Spleen (tissue), 11 donors: ENCODE results near the gene ZNF544. TPM values are rescaled to one million over a fixed set of nuclear protein-coding genes. Genes with fewer than 3 reads are reported as not detected.

Experiments used
- DNase-seq: peaks from one replicate; pipeline ENCODE4 v3.0.0-alpha.2; 2020
- H3K27ac ChIP-seq, 8 donors: fragments of 200-600 bp; sonication (generic) in 7 of 8; 1 replicate in 4 of 8; 2 replicates in 4 of 8; pipeline versions ENCODE4 v1.5.0 to v1.8.0; 2016 to 2021; ENCODE audit warnings: inconsistent platforms in 4 of 8, mild to moderate bottlenecking in 4 of 8, moderate library complexity in 1 of 8
- H3K27me3 ChIP-seq, 7 donors: fragments of 200-600 bp; sonication (generic) in 6 of 7; replicated peaks in 1 of 7; 1 replicate in 4 of 7; 2 replicates in 3 of 7; pipeline versions ENCODE4 v1.5.0 to v1.8.0; 2016 to 2021; ENCODE audit warnings: inconsistent platforms in 3 of 7, mild to moderate bottlenecking in 1 of 7
- H3K36me3 ChIP-seq, 6 donors: fragments of 200-600 bp; sonication (generic) in 5 of 6; 1 replicate in 4 of 6; 2 replicates in 2 of 6; pipeline versions ENCODE4 v1.5.0 to v1.8.0; 2016 to 2021; ENCODE audit warnings: inconsistent platforms in 2 of 6
- H3K4me1 ChIP-seq, 6 donors: fragments of 200-600 bp; sonication (generic) in 5 of 6; 1 replicate in 3 of 6; 2 replicates in 3 of 6; pipeline versions ENCODE4 v1.5.0 to v1.8.0; 2016 to 2021; ENCODE audit warnings: inconsistent platforms in 3 of 6
- H3K4me3 ChIP-seq, 8 donors: fragments of 200-600 bp; sonication (generic) in 7 of 8; 1 replicate in 4 of 8; 2 replicates in 4 of 8; pipeline versions ENCODE4 v1.5.0 to v1.8.0; 2016 to 2021; ENCODE audit warnings: inconsistent platforms in 4 of 8, mild to moderate bottlenecking in 4 of 8, moderate library complexity in 2 of 8
- H3K9me3 ChIP-seq, 8 donors: fragments of 200-600 bp; sonication (generic) in 7 of 8; 1 replicate in 4 of 8; 2 replicates in 4 of 8; pipeline versions ENCODE4 v1.5.0 to v1.8.0; 2016 to 2021; ENCODE audit warnings: inconsistent platforms in 4 of 8
- POLR2A ChIP-seq, 3 donors: fragments of 450-650 bp; IDR thresholded peaks; one replicate each; pipeline ENCODE4 v1.5.1; 2017; ENCODE audit warnings: antibody characterized with exemption in 3 of 3, mild to moderate bottlenecking in 1 of 3
- POLR2AphosphoS5 ChIP-seq, 3 donors: sonication (generic); formaldehyde crosslinking; IDR thresholded peaks; one replicate each; pipeline ENCODE4 v1.5.1; 2017; ENCODE audit warnings: antibody characterized with exemption in 3 of 3
- WGBS, 5 donors: extraction: QIAGEN DNeasy Blood & Tissue Kit in 3 of 5; methylation state at CpG; one replicate each; pipeline versions ENCODE4 v1.1.5 to v1.1.7; 2013 to 2018; 5-methylcytosine and 5-hydroxymethylcytosine counted together
- intact Hi-C: fragments of 100-400 bp; cut with DNase I; formaldehyde crosslinking; loops from one replicate; pipeline ENCODE4 v1.15.0; 2023; ENCODE audit warnings: low total_unique reads
- polyA plus RNA-seq, 3 donors: library from polyadenylated mRNA; stranded (reverse); fragments of 200-250 nt; gene quantifications; one replicate each; pipeline ENCODE4 v1.2.1, GENCODE V29; 2013
- total RNA-seq, 7 donors: library from RNA; depleted of rRNA in 3 of 7; stranded (reverse); fragments of >200 nt in 3 of 7; fragmentation: NEBNext Ultra II Directional in 4 of 7; extraction: Animal tissue kit (Norgen Biotek cat#: 25700) in 4 of 7; gene quantifications; one replicate each; pipeline versions ENCODE4 v1.1.0 to v1.2.1, GENCODE V29; 2016 to 2021
- TF ChIP-seq, protein P1 (sequence below), 11 experiments: fragments of 200-600 bp in 7 of 11; fragments of 450-650 bp in 4 of 11; sonication (generic) in 4 of 11; IDR thresholded peaks in 8 of 11; conservative IDR thresholded peaks in 3 of 11; 1 replicate in 7 of 11; 2 replicates in 4 of 11; pipeline versions ENCODE4 v1.4.0 to v1.8.0; 2016 to 2021; ENCODE audit warnings: antibody characterized with exemption in 11 of 11, inconsistent platforms in 4 of 11, mild to moderate bottlenecking in 1 of 11
- donor health status: healthy with polysubstance abuse.
- donor health status: DM: no; HTN: no; CAD: no; lungs with moderate emphysema.
- donor health status: DM: no; HTN: no; CAD: no.
- donor health status: Bipolar disorder and iron deficiency.
- donor health status: healthy.
- donor health status: DM: no; HTN: no; CAD: no.
- donor health status: DM: yes; HTN: yes; CAD: no.

Gene ZNF544
- total and polyA plus RNA-seq, 10 donors, result 12.5 to 58.5 (median 32.3) TPM

DNA sequence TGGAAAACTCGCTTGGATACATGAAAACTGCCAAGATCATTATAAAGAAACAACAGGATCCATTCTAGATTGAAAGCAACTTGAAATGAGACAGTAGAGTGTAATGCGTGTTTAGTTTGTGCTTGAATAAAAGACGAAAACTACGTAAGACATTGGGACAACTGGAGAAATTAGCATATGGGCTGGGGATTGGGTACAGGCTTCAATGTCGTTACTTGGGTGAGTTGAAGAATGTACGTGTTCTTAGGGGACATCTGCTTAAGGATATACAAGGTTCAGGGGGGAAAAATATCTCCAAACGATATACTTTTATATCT lies 76.0 kb downstream of the ZNF544 start:
- Histone ChIP-seq H3K4me3 (peak overlapping the region; percentile 52 to 92 (median 75)), H3K4me1 (peaks cover 11 to 51% (median 26%) of the 10 kb centered on the region in 6 donors), H3K36me3 (peaks cover 0 to 62% (median 30%) of the 10 kb centered on the region in 6 donors), H3K27me3 (no peaks in the 10 kb centered on the region), H3K9me3 (peaks cover 0 to 25% (median 0%) of the 10 kb centered on the region in 8 donors), H3K27ac (peak overlapping the region; percentile 88 to 96 (median 92))
- intact Hi-C loops, result no loop called here
- TF ChIP-seq POLR2AphosphoS5 (IDR thresholded peaks at IDR 0.05) (no peak), POLR2A (IDR thresholded peaks at IDR 0.05) (no peak)
- TF ChIP-seq, protein P1, sequence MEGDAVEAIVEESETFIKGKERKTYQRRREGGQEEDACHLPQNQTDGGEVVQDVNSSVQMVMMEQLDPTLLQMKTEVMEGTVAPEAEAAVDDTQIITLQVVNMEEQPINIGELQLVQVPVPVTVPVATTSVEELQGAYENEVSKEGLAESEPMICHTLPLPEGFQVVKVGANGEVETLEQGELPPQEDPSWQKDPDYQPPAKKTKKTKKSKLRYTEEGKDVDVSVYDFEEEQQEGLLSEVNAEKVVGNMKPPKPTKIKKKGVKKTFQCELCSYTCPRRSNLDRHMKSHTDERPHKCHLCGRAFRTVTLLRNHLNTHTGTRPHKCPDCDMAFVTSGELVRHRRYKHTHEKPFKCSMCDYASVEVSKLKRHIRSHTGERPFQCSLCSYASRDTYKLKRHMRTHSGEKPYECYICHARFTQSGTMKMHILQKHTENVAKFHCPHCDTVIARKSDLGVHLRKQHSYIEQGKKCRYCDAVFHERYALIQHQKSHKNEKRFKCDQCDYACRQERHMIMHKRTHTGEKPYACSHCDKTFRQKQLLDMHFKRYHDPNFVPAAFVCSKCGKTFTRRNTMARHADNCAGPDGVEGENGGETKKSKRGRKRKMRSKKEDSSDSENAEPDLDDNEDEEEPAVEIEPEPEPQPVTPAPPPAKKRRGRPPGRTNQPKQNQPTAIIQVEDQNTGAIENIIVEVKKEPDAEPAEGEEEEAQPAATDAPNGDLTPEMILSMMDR (IDR thresholded peaks at IDR 0.05 in 8 of 11, conservative IDR thresholded peaks at IDR 0.05 in 3 of 11), result no peak
- no peak for DNase-seq
- 32 to 44% (median 35%) methylated on average over 7 of the region's 7 CpGs for WGBS, 5 donors

DNA sequence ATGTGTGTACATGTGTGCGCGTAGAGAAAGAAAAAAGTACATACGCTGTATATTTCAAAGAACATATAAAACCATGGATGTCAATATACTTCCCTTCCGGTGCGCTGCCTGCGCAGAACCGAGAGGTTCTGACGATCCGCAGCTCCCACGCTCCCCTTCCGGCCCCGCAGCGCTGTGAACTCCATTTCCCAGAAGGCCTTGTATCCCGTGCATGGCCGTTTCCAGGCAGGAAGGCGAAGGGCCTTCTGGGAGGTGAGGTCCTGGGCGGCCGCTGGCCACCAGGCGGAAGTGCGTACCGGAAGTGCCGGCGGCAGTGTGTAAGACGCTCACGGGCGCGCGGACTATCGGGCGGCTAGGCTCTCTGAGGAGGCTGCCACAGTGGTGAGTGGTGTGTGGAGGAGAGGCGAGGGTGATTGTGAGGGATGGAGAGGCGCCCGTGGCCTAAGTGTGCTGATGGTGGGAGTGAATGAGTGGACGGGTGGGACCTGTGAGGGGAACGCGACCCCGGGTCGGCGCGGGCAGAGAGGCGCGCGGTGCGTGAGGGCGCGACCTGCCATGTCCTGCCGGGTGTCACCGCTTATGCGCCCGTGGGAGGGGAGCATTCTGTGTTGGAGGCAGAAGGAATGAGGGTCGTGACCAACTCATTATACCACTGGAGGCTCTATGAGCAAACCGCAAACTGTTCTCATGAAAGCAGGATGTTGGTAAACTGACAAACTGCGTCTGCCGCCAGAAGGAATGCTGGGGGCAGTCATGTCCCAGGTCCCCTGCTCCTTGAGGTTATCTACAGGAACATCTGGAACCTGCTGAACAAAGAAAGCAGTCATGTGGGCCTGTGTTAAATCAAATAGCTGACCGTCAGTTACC lies 76.6 kb downstream of the ZNF544 start, which contains the start of gene ERVK3-1:
Gene ERVK3-1 (plus strand): TSS at position 313 of the 867 bp plus-strand sequence. CDS start 6,792 bp downstream, outside the sequence.
- H3K27me3 ChIP-seq, result no peaks in the 10 kb centered on the region
- 1 to 2% (median 1%) methylated on average over 48 to 55 of the region's 55 CpGs for WGBS, 5 donors
- peaks cover 0 to 19% (median 0%) of the 10 kb centered on the region in 8 donors for H3K9me3 ChIP-seq
- intact Hi-C loops, result no loop called here
- peaks cover 0 to 62% (median 29%) of the 10 kb centered on the region in 6 donors for H3K36me3 ChIP-seq
- TF ChIP-seq POLR2AphosphoS5 (IDR thresholded peaks at IDR 0.05) (peak; percentile 99 to 100 (median 99)), POLR2A (IDR thresholded peaks at IDR 0.05) (peak; percentile 66 to 86 (median 66))
- TF ChIP-seq, protein P1 (IDR thresholded peaks at IDR 0.05 in 8 of 11, conservative IDR thresholded peaks at IDR 0.05 in 3 of 11), result peak; percentile 13 to 74 (median 47)
- peak within 1 kb of the TSS; percentile 88 to 96 (median 92) for H3K27ac ChIP-seq
- peak; percentile 99 for DNase-seq
- peaks cover 11 to 55% (median 26%) of the 10 kb centered on the region in 6 donors for H3K4me1 ChIP-seq
- peak within 1 kb of the TSS; percentile 52 to 92 (median 75) for H3K4me3 ChIP-seq

DNA sequence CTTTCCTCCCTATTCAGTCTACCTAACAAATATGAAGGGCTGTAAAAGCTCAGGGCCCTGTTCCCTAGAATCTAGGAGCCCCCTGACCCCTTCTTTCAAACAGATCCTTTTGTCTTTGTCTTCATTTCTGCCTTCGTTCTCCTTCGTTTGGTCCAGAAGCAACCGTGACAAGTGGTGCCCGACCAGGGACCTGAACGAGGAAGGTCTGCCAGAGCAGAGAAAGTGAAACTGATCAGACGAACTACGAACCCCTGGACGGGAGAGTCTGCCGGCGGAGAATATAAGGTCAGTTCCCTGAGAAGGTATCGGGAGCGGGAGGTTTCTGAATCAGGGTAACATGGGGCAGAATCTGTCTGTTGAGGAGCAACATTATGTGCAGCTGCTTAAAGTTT lies 77.2 kb downstream of the ZNF544 start:
- peak overlapping the region; percentile 52 to 92 (median 75) for H3K4me3 ChIP-seq
- H3K36me3 ChIP-seq, result peaks cover 0 to 61% (median 24%) of the 10 kb centered on the region in 6 donors
- peaks cover 11 to 55% (median 26%) of the 10 kb centered on the region in 6 donors for H3K4me1 ChIP-seq
- H3K9me3 ChIP-seq, result peaks cover 0 to 14% (median 0%) of the 10 kb centered on the region in 8 donors
- no peaks in the 10 kb centered on the region for H3K27me3 ChIP-seq
- intact Hi-C loops, result no loop called here
- 58 to 76% (median 68%) methylated on average over 12 of the region's 12 CpGs for WGBS, 5 donors
- H3K27ac ChIP-seq, result peak overlapping the region; percentile 88 to 96 (median 92)
- TF ChIP-seq POLR2AphosphoS5 (IDR thresholded peaks at IDR 0.05), result no peak
- no peak for TF ChIP-seq POLR2A (IDR thresholded peaks at IDR 0.05)
- TF ChIP-seq, protein P1 (IDR thresholded peaks at IDR 0.05 in 8 of 11, conservative IDR thresholded peaks at IDR 0.05 in 3 of 11), result no peak
- DNase-seq, result no peak

DNA sequence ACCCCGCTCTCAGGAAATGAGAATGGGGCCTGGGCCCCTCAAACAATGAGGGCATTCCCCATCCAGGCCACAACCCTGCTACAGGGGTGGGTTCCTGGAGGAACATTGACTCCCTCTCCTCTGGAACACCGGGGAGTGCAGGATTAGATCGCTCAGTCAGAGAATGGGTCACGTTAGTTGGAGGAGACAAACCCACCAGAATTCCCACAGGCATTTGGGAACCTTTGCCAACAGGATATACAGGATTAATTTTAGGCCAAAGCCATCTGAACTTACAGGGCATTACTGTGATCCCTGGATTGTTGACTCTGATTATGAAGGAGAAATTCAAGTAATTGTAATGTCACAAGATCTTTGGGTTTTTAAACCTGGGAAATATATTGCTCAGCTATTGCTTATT lies 79.0 kb downstream of the ZNF544 start:
- intact Hi-C loops, result no loop called here
- Histone ChIP-seq H3K9me3 (peaks cover 0 to 5% (median 0%) of the 10 kb centered on the region in 8 donors), H3K4me1 (peaks cover 11 to 55% (median 26%) of the 10 kb centered on the region in 6 donors), H3K27ac (no peak overlapping the region), H3K4me3 (no peak overlapping the region), H3K36me3 (peaks cover 0 to 67% (median 38%) of the 10 kb centered on the region in 6 donors), H3K27me3 (no peaks in the 10 kb centered on the region)
- 82 to 94% (median 89%) methylated on average over 4 of the region's 4 CpGs for WGBS, 5 donors
- DNase-seq, result peak; percentile 19
- TF ChIP-seq, protein P1 (IDR thresholded peaks at IDR 0.05 in 8 of 11, conservative IDR thresholded peaks at IDR 0.05 in 3 of 11), result no peak
- TF ChIP-seq POLR2A (IDR thresholded peaks at IDR 0.05) (no peak), POLR2AphosphoS5 (IDR thresholded peaks at IDR 0.05) (no peak)
